Large intestine (tissue), 12 donors: ENCODE data around the gene IL31. TPM values are rescaled to one million over a fixed set of nuclear protein-coding genes. Genes with fewer than 3 reads are reported as not detected.

Experiments
- DNase-seq, 2 donors: peaks; one replicate each; pipeline versions ENCODE4 v3.0.0 to v3.0.0-alpha.2; 2013
- H3K27ac ChIP-seq: one replicate; pipeline ENCODE4 v1.5.1; 2013; ENCODE audit warnings: low read length
- H3K27me3 ChIP-seq: 2 replicates; pipeline ENCODE4 v1.6.1; 2013; ENCODE audit warnings: low read length; ENCODE audit not compliant: control insufficient read depth, insufficient read depth
- H3K36me3 ChIP-seq: 2 replicates; pipeline ENCODE4 v1.6.1; 2013; ENCODE audit warnings: low read length; ENCODE audit not compliant: control insufficient read depth, insufficient read depth
- H3K4me1 ChIP-seq: one replicate; pipeline ENCODE4 v1.6.1; 2013; ENCODE audit warnings: low read length; ENCODE audit not compliant: control insufficient read depth, insufficient read depth
- H3K4me3 ChIP-seq: one replicate; pipeline ENCODE4 v1.5.1; 2013; ENCODE audit warnings: low read length
- H3K9me3 ChIP-seq: one replicate; pipeline ENCODE4 v1.6.1; 2013; ENCODE audit warnings: mild to moderate bottlenecking, low read depth, low read length, moderate library complexity; ENCODE audit not compliant: control insufficient read depth
- WGBS: methylation state at CpG from one replicate; pipeline ENCODE4 v1.1.5; 2013; ENCODE audit warnings: low lambda C conversion rate; ENCODE audit not compliant: insufficient coverage; 5-methylcytosine and 5-hydroxymethylcytosine counted together
- long read RNA-seq, 11 donors: transcript quantifications; one replicate each; lab custom pipeline, GENCODE V29; 2026
- polyA plus RNA-seq: library from polyadenylated mRNA; unstranded; fragments of 120-200 nt; gene quantifications from one replicate; pipeline ENCODE4 v1.2.1, GENCODE V29; 2013

Gene IL31
- polyA plus RNA-seq = not detected
- long read RNA-seq, donor 1 = 0 reads
- long read RNA-seq, donor 2 = 0 reads
- long read RNA-seq, donor 3 = 0 reads
- long read RNA-seq, donor 4 = 0 reads
- long read RNA-seq, donor 5 = 0 reads
- long read RNA-seq, donor 6 = 0 reads
- long read RNA-seq, donor 7 = 0 reads
- long read RNA-seq, donor 8 = 0 reads
- long read RNA-seq, donor 9 = 0 reads
- long read RNA-seq, donor 10 = 0 reads
- long read RNA-seq, donor 11 = 0 reads

DNA sequence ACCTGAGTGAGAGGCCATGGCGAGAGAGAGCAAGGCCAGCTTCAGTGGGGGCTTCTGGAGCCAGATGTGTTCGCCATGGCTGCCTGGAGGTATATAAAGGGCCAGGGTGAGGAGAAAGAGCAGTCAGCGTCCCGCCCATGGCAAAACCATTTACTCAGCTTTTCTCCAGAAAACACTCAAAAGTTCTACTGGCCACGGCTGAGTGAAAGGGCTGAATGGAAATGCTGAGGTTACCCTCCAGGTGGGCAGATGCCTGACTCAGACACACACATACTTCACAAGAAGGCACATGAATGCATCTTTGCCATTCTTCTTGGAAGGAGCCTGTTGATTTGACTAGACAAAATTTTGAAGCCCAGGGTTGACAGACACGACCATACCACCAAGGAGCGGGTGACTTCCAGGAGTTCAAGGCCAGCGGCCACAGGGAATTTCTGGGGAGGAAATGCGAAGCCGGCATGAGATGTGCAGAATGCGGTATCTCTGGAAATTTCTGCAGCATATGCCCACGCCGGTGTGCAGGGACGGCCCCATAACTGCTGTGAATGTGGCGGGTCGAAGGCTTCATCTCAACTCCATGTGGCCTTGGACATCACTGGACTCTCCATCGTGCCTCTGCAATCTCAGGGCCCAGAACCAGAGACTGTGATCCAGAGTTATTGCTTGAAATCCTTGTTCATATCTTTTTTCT is at the start of gene IL31:
TSS of gene IL31 (minus strand) at position 67 of the 691 bp plus-strand sequence. CDS start at position 18, 49 bp downstream.
- no peaks in the 10 kb centered on the region for H3K36me3 ChIP-seq
- no peaks in the 10 kb centered on the region for H3K9me3 ChIP-seq
- no peak for DNase-seq
- H3K4me3 ChIP-seq = no peak within 1 kb of the TSS
- WGBS = 100% methylated on average over 1 of the region's 17 CpGs
- H3K27ac ChIP-seq = no peak within 1 kb of the TSS
- H3K27me3 ChIP-seq = no peaks in the 10 kb centered on the region
- peaks cover 8% of the 10 kb centered on the region for H3K4me1 ChIP-seq

DNA sequence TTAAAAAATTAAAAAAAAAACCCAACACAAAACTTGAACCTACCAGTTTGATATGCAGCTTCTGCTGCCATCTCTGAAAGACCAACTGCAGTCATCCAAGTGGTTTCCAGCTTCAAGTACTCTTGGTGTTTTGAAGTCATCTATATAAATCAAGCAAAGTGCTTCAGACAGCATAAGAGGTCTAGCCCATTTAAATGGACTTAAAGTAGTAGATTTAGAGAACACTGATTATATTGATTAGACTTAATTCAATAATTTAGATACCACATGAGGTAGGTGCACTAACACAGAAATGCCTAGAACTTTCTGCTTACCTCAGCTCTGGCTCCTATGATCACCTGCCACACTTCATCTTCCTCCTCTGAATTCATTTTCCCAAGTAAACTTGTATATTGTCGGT is 42.4 kb upstream of the IL31 start:
- Histone ChIP-seq H3K4me3 (no peak overlapping the region), H3K4me1 (no peaks in the 10 kb centered on the region), H3K27me3 (no peaks in the 10 kb centered on the region), H3K9me3 (no peaks in the 10 kb centered on the region), H3K36me3 (peaks cover 79% of the 10 kb centered on the region), H3K27ac (no peak overlapping the region)
- WGBS = 86% methylated on average over 1 of the region's 1 CpG
- DNase-seq = no peak

DNA sequence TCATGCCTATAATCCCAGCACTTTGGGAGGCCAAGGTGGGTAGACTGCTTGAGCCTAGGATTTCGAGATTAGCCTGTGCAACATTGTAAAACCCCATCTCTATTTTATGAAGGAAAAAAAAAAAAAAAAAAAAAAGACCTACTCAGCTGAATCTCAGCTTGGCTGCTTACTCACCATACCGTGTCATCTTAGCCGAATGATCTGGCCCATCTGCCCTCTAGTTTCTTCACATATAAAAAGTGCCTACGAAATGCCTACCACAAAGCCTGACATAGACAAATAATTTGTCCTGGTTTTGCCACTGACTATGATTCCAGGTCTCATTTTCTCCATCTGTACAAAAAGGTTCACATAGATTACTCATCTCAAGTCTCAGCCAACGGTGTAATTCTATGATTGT is 41.8 kb upstream of the IL31 start:
- 86% methylated on average over 1 of the region's 5 CpGs for WGBS
- DNase-seq = no peak
- Histone ChIP-seq H3K27ac (no peak overlapping the region), H3K36me3 (peaks cover 79% of the 10 kb centered on the region), H3K4me3 (no peak overlapping the region), H3K9me3 (no peaks in the 10 kb centered on the region), H3K27me3 (no peaks in the 10 kb centered on the region), H3K4me1 (no peaks in the 10 kb centered on the region)

DNA sequence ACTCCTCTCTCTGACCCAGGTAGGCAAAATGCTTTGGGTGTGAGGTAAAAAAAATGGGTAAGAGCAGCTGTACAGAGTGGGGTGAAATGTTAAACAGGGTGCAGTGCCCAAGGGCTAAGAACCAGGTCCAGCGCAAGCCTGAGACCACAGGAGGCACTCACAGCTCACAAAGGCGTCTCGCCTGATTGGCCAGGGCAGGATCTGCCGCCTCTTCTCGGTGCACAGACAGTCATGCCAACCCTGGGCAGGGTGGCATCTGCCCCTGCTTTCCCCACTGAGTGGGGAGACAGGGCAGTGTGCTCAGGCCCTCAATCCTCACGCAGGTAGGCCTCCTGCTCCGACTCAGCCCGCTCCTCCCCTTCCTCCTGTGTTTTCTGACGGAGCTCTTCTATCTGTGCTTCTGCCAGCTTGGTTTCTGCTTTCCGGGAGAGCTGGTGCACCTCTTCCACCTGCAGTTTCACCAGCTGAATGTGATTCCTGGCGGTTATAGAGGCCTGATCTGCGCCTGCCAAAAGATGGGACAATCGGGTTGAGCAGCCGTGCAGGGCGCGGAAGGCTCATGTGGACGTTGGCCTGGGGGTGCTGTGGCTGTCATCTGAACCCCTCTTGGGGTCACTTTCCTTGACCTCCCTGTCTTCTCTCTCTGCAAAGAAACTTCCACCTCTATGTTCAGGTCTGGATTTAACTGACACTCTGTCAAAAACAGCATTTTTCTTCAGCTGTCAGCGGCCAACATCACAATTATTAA is 34.2 kb upstream of the IL31 start:
- no peak for DNase-seq
- peaks cover 22% of the 10 kb centered on the region for H3K27me3 ChIP-seq
- WGBS = 100% methylated on average over 1 of the region's 18 CpGs
- peaks cover 55% of the 10 kb centered on the region for H3K36me3 ChIP-seq
- peaks cover under 1% of the 10 kb centered on the region for H3K4me1 ChIP-seq
- H3K4me3 ChIP-seq = no peak overlapping the region
- H3K9me3 ChIP-seq = no peaks in the 10 kb centered on the region
- no peak overlapping the region for H3K27ac ChIP-seq

DNA sequence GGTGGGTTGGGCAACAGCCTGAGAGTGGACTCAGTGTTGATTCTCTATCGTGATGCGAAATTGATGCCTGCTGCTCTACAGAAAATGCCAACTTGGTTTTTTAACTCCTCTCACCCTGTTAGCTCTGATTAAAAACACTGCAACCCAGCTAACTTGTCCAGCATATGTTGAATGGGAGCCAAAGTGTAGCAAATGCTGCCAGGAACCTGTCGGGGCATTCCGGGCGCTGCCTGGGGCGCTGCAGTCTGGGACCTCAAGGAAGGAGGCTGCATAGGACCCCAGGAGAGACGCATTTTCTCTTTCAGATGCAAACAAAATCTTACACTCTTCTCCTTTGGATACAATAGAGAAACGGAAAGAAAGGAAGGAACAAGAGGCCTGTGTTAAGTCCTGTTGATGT is 33.4 kb upstream of the IL31 start:
- H3K27me3 ChIP-seq = peaks cover 30% of the 10 kb centered on the region
- H3K4me3 ChIP-seq = no peak overlapping the region
- H3K27ac ChIP-seq = no peak overlapping the region
- H3K4me1 ChIP-seq = peaks cover 7% of the 10 kb centered on the region
- WGBS = 100% methylated on average over 1 of the region's 8 CpGs
- peaks cover 47% of the 10 kb centered on the region for H3K36me3 ChIP-seq
- DNase-seq = no peak
- H3K9me3 ChIP-seq = no peaks in the 10 kb centered on the region

DNA sequence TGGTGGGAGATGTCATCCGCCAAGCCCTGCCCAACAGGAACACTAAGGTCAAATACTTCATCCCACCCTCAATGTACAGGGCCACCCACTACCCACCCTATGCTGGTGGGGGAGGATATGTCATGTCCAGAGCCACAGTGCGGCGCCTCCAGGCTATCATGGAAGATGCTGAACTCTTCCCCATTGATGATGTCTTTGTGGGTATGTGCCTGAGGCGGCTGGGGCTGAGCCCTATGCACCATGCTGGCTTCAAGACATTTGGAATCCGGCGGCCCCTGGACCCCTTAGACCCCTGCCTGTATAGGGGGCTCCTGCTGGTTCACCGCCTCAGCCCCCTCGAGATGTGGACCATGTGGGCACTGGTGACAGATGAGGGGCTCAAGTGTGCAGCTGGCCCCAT is 33.0 kb upstream of the IL31 start:
- no peak for DNase-seq
- Histone ChIP-seq H3K9me3 (no peaks in the 10 kb centered on the region), H3K36me3 (peaks cover 46% of the 10 kb centered on the region), H3K27me3 (peaks cover 30% of the 10 kb centered on the region), H3K4me1 (peaks cover 7% of the 10 kb centered on the region), H3K27ac (no peak overlapping the region), H3K4me3 (no peak overlapping the region)
- no CpG with 5 or more reads among the region's 8 CpGs for WGBS

DNA sequence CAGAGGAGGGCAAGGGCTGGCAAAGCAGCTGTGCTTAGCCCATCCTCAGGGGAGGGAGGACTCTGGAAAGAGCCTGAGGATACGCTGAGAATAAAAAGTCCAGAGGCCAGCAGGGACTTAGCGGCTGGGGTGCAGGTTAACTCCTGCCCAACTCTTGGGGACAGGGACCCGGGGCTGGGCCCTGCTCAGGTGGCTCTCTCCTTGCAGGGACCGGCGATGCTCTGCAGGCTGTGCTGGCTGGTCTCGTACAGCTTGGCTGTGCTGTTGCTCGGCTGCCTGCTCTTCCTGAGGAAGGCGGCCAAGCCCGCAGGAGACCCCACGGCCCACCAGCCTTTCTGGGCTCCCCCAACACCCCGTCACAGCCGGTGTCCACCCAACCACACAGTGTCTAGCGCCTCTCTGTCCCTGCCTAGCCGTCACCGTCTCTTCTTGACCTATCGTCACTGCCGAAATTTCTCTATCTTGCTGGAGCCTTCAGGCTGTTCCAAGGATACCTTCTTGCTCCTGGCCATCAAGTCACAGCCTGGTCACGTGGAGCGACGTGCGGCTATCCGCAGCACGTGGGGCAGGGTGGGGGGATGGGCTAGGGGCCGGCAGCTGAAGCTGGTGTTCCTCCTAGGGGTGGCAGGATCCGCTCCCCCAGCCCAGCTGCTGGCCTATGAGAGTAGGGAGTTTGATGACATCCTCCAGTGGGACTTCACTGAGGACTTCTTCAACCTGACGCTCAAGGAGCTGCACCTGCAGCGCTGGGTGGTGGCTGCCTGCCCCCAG is 32.3 kb upstream of the IL31 start:
- peaks cover 30% of the 10 kb centered on the region for H3K27me3 ChIP-seq
- peaks cover 41% of the 10 kb centered on the region for H3K36me3 ChIP-seq
- no peak overlapping the region for H3K4me3 ChIP-seq
- no peaks in the 10 kb centered on the region for H3K9me3 ChIP-seq
- WGBS = no CpG with 5 or more reads among the region's 27 CpGs
- no peak for DNase-seq
- peaks cover 11% of the 10 kb centered on the region for H3K4me1 ChIP-seq
- no peak overlapping the region for H3K27ac ChIP-seq

DNA sequence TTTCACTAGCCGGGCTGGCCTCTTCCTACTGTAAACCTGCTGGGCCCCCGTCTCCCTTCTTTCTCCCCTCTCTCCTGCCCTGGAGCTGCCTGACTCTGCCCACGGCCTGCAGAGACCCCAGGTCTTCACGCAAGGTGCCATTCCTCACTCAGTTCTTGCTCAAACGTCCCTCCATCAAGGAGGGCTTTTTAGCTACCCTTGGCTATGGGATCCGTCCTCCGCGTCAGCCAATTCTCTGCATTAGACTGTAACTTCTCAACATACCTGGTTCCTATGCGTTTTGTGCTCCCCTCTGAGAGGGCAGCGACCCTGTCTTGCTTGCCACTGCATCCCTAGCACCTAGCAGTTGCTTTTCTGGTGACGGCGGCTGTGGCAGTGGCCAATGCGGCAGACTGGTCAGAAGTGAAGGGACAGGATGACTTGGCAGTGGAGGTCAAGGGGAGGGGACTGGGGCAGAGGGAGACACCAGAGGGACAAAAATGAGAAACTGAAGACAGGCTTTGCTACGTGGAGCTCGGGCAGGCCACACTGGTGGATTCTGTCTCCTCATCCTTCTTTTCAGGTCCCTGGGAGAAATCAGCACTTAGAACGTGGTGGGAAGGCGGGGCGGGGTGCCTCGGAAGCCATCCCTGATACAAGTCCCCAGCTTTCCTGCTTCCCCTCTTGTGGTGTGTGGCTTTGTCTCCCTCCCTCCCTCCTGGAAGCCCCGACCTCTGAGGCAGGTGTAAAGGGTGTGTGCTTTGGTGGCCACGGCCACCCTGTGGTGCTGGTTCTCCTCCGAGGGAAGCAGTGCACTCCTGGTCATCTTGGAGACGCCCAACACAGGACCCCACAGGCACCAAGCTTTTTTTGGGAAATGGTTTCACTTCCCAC is 31.3 kb upstream of the IL31 start:
- Histone ChIP-seq H3K27me3 (peaks cover 30% of the 10 kb centered on the region), H3K4me1 (peaks cover 21% of the 10 kb centered on the region), H3K27ac (no peak overlapping the region), H3K9me3 (no peaks in the 10 kb centered on the region), H3K36me3 (peaks cover 31% of the 10 kb centered on the region), H3K4me3 (no peak overlapping the region)
- 50% methylated on average over 2 of the region's 23 CpGs for WGBS
- no peak for DNase-seq

DNA sequence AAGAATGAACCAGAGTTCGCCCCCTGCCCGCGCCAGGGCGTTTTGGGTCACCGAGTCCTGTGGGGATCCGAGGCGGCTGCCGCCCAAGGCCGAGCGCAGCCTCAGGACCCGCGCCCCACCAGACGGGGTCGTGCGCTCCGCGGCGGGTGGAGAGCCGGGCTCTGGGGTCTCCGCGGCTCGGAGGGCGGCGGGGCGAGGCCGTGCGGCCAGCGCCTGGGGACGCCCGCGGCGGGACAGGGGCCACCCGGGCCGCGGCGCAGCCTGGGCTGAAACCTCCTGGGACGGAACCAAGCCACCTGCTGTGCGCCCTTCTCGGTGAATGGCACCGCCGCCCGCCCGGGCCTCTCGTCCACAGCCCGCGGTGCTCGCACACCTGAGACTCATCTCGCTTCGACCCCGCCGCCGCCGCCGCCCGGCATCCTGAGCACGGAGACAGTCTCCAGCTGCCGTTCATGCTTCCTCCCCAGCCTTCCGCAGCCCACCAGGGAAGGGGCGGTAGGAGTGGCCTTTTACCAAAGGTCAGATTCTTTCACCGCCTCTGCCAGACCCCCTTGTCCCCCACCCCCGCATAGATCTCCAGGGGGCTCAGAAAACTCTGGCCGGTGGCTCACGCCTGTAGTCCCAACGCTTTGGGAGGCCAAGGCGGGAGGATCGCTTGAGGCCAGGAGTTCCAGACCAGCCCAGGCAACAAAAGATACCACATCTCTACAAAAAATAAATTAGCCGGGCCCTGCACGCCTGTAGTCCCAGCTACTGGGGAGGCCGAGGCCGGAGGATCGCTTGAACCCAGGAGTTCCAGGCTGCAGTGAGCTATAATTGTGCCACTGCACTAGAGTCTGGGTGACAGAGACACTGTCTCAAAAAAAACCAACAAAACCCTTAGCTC is 30.4 kb upstream of the IL31 start:
- WGBS = no CpG with 5 or more reads among the region's 71 CpGs
- H3K4me3 ChIP-seq = no peak overlapping the region
- H3K4me1 ChIP-seq = peaks cover 25% of the 10 kb centered on the region
- H3K27me3 ChIP-seq = peaks cover 30% of the 10 kb centered on the region
- no peak for DNase-seq
- H3K27ac ChIP-seq = no peak overlapping the region
- no peaks in the 10 kb centered on the region for H3K9me3 ChIP-seq
- H3K36me3 ChIP-seq = peaks cover 25% of the 10 kb centered on the region
